H1 (cell line): ENCODE measurements around the gene STK32C.
A peak's percentile ranks its signal among the peaks of the same experiment; 100 is the strongest.

Source experiments
- TEAD4 ChIP-seq: IDR thresholded peaks from 2 replicates; pipeline ENCODE4 v1.6.1; 2012; ENCODE audit warnings: low read depth, low read length, inconsistent platforms, mixed read lengths
- TF ChIP-seq, protein P1 (sequence below): IDR thresholded peaks from 2 replicates; pipeline ENCODE4 v1.6.1; 2012; ENCODE audit warnings: inconsistent platforms

DNA sequence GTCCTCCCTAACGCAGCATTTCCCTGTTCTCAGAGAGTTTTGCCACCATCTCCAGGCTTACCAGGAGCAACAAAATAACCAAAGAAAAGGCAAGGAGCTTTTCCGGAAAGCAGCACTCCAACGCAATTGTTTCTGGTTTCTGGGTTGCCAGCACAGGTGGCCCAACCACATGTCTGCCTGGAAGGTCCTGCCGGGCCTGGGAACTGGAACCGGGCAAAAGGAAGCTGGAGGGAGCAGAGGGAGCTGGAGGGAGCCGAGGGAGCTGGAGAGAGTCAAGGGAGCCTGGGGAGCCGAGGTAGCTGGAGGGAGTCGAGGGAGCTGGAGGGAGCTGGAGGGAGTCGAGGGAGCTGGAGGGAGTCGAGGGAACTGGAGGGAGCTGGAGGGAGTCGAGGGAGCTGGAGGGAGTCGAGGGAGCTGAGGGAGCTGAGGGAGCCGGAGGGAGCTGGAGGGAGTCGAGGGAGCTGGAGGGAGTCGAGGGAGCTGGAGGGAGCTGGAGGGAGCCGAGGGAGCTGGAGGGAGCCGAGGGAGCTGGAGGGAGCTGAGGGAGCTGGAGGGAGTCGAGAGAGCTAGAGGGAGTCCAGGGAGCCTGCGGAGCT, 54.6 kb downstream of the STK32C start:
- TF ChIP-seq TEAD4: no peak
- TF ChIP-seq, protein P1, sequence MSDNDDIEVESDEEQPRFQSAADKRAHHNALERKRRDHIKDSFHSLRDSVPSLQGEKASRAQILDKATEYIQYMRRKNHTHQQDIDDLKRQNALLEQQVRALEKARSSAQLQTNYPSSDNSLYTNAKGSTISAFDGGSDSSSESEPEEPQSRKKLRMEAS: peak; percentile 24; the same call in 1 of the 2 replicates
